LoVo (cell line): ENCODE data around the gene ANKRD66.
"Not testable (repeated sequence)": the region's sequence is repeated elsewhere in the genome, so short reads cannot be mapped to it uniquely, and the experiment has no call there.

Experiments
- DNase-seq: peaks from one replicate; pipeline ENCODE4 v3.0.0-alpha.2; 2016; ENCODE audit warnings: low spot score

ANKRD66 gene

GRCh38 chr6:46746696-46747095, at the start of gene ANKRD66:
Gene ANKRD66 (plus strand): TSS chr6:46746933. CDS start chr6:46751949, 5,016 bp downstream.
- no peak for DNase-seq

- no peak for DNase-seq
Observed at GRCh38 chr6:46699970-46700369, 46.8 kb upstream of the ANKRD66 start.

- DNase-seq = peak; percentile 12
Observed at GRCh38 chr6:46704562-46704961, 42.2 kb upstream of the ANKRD66 start.

- no peak for DNase-seq
Observed at GRCh38 chr6:46706464-46706863, 40.3 kb upstream of the ANKRD66 start.

GRCh38 chr6:46711491-46711890, 35.2 kb upstream of the ANKRD66 start:
- DNase-seq = no peak

GRCh38 chr6:46715141-46715540, 31.6 kb upstream of the ANKRD66 start:
- no peak for DNase-seq

GRCh38 chr6:46719099-46719498, 27.6 kb upstream of the ANKRD66 start:
- peak; percentile 41 for DNase-seq

- no peak for DNase-seq
Observed at GRCh38 chr6:46720401-46720800, 26.3 kb upstream of the ANKRD66 start.

- no peak for DNase-seq
Observed at GRCh38 chr6:46729787-46730326, 16.9 kb upstream of the ANKRD66 start.

GRCh38 chr6:46730921-46731461, 15.7 kb upstream of the ANKRD66 start:
- DNase-seq = no peak

- DNase-seq = no peak
Observed at GRCh38 chr6:46733341-46733801, 13.4 kb upstream of the ANKRD66 start.

GRCh38 chr6:46734867-46735719, 11.6 kb upstream of the ANKRD66 start, which contains the start of gene PLA2G7:
Gene PLA2G7 (minus strand): TSS chr6:46735375. CDS start chr6:46722891, 12,484 bp downstream.
- DNase-seq = no peak

GRCh38 chr6:46735720-46736031, 11.1 kb upstream of the ANKRD66 start:
- DNase-seq = no peak

GRCh38 chr6:46736906-46737305, 9.8 kb upstream of the ANKRD66 start:
- no peak for DNase-seq

- no peak for DNase-seq
Observed at GRCh38 chr6:46741482-46741881, 5.3 kb upstream of the ANKRD66 start.

GRCh38 chr6:46741910-46742309, 4.8 kb upstream of the ANKRD66 start:
- no peak for DNase-seq

GRCh38 chr6:46743425-46744158, 3.1 kb upstream of the ANKRD66 start:
- no peak for DNase-seq

GRCh38 chr6:46744159-46744725, 2.5 kb upstream of the ANKRD66 start:
- DNase-seq = not testable (repeated sequence)

GRCh38 chr6:46745973-46746372, 760 bp upstream of the ANKRD66 start:
- DNase-seq = no peak

- no peak for DNase-seq
Observed at GRCh38 chr6:46748940-46749503, 2.3 kb downstream of the ANKRD66 start.

GRCh38 chr6:46749731-46750130, 3.0 kb downstream of the ANKRD66 start:
- no peak for DNase-seq

- DNase-seq = no peak
Observed at GRCh38 chr6:46751658-46752057, 4.9 kb downstream of the ANKRD66 start.
